WI38 (cell line): ENCODE measurements around the gene LY6G6F.

Experiments used
- H3K4me3 ChIP-seq: 2 replicates; pipeline ENCODE4 v1.5.1; 2011; ENCODE audit warnings: low read depth, mild to moderate bottlenecking, control low read depth, low read length
- TF ChIP-seq, protein P1 (sequence below): IDR thresholded peaks from 2 replicates; pipeline ENCODE4 v1.5.1; 2012; ENCODE audit warnings: low read depth, mild to moderate bottlenecking, control low read depth, low read length

The LY6G6F gene

GRCh38 chr6:31733734-31734133, 27.1 kb downstream of the LY6G6F start:
- peak overlapping the region; percentile 100 for H3K4me3 ChIP-seq
- TF ChIP-seq, protein P1, sequence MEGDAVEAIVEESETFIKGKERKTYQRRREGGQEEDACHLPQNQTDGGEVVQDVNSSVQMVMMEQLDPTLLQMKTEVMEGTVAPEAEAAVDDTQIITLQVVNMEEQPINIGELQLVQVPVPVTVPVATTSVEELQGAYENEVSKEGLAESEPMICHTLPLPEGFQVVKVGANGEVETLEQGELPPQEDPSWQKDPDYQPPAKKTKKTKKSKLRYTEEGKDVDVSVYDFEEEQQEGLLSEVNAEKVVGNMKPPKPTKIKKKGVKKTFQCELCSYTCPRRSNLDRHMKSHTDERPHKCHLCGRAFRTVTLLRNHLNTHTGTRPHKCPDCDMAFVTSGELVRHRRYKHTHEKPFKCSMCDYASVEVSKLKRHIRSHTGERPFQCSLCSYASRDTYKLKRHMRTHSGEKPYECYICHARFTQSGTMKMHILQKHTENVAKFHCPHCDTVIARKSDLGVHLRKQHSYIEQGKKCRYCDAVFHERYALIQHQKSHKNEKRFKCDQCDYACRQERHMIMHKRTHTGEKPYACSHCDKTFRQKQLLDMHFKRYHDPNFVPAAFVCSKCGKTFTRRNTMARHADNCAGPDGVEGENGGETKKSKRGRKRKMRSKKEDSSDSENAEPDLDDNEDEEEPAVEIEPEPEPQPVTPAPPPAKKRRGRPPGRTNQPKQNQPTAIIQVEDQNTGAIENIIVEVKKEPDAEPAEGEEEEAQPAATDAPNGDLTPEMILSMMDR: no peak

DNA sequence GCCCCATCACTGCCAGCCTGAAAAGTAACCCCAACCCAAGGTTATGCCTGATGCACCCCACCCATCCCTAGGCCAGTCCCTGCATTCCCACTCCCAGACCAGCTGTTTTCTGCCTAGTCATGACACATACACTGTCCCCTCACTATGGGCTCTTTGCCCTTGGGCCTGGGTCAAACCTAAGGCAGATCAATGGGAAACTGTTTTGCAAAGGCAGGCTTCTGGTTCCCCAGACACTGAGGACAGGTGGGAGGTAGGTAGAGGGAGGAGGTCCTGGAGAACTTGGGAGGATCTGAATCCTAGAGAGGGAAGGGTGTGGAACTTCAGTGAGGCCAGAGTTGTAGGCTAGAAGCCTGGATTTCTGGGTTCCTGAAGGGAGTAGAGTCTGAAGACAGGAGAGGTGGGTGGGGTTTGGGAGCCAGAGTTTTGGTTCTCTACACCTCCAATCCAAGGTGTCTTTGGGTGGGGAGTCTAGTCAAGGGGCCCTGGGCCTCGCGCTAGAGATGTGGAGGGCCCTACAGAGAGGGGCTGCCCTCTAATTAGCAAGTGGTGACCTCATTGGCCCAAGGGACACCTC, 27.7 kb downstream of the LY6G6F start:
- H3K4me3 ChIP-seq: peak overlapping the region; percentile 100
- TF ChIP-seq, protein P1: no peak

DNA sequence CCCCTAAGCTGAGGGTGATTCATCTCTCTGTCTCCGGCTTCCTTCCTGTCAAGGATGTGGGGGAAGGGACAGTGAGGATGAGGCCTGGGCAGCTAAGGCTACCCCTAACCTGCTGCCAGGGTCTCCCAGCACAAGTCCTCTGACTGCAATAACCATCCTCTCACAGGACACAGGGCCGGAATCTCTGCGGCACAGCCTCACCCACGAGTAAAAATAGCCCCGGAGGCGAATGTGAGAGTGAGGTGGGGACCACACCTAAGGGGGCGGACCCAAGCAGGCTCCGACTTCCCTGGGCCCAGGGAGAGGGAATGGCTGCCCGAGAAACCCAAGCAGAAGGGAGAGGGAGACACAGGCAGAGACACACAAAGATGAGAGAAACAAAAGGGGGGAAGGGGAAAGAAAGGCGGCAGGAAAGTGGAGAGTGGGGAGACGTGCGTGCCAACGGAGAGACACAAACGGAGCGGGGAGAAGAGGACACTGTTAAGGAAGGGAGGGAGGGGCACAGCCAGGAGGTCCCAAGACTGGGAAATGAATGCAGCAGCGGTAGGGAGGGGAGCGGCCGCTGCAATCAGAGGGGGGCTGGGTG, 28.2 kb downstream of the LY6G6F start:
- H3K4me3 ChIP-seq: peak overlapping the region; percentile 100
- TF ChIP-seq, protein P1: no peak

DNA sequence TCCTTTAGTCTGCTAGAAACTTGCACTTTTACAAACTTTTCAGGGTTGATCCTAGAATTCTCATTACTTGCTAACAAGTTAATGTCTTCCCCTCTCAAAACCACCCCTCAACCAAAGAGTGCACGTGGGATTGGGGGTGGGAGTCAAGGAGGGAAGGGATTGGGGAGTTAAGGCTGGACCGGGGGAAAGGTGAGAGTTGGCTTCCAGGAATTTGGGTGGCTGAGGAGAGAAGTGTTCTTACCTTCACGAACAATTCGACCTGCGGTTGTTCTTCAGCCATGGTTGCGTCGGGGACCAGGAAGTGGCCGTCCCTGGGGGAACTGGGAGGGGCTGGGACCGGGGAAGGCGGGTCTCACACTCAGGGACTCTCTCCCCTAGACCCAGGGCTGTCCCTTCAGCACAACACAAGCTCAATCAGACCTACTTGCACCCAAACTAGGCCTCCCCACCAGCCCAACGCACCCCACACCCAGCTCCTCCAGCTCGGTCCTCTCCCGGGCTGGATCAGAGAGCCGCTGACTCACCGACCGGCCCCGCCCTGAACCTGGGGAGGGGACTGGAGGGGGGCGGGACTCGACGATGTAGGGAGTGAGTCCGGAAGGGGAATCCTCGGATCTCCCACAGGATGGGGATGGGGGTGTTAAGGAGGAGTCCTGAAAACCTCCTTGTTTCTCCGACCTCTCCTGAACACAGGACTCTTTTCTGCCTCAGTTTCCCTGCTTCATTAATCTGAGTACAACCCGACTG, 29.5 kb downstream of the LY6G6F start, which contains the start of gene CLIC1:
Gene CLIC1 (minus strand): TSS at position 510 of the 747 bp plus-strand sequence. CDS start 230 bp downstream, at position 280.
- TF ChIP-seq, protein P1: no peak
- peak within 1 kb of the TSS; percentile 100 for H3K4me3 ChIP-seq

- TF ChIP-seq, protein P1: no peak
- peak overlapping the region; percentile 100 for H3K4me3 ChIP-seq
These were observed 30.2 kb downstream of the LY6G6F start for GRCh38 chr6:31736768-31737314.

GRCh38 chr6:31737315-31737990, 30.8 kb downstream of the LY6G6F start:
- H3K4me3 ChIP-seq: no peak overlapping the region
- TF ChIP-seq, protein P1: no peak
